Keratinocyte (primary cell): ENCODE data around the gene QRICH1.

Source experiments
- CTCF ChIP-seq, 3 experiments: IDR thresholded peaks in 1 of 3; conservative IDR thresholded peaks in 1 of 3; optimal IDR thresholded peaks in 1 of 3; 2 replicates in 2 of 3; 3 replicates in 1 of 3; pipeline versions ENCODE3 to v1.5.1; 2011; ENCODE audit warnings: low read length in 3 of 3, mild to moderate bottlenecking in 3 of 3, moderate library complexity in 2 of 3, control low read depth in 1 of 3, inconsistent platforms in 1 of 3; ENCODE audit not compliant: insufficient read depth in 2 of 3; ENCODE audit errors: extremely low read depth in 1 of 3
- EZH2 ChIP-seq: IDR thresholded peaks from one replicate; pipeline ENCODE4 v1.6.1; 2012; ENCODE audit warnings: inconsistent platforms, mild to moderate bottlenecking, low read length, moderate library complexity

GRCh38 chr3:49135499-49135898 is 41.6 kb upstream of the QRICH1 start:
- TF ChIP-seq CTCF (optimal IDR thresholded peaks at IDR 0.05 in 1 of 3, IDR thresholded peaks at IDR 0.05 in 1 of 3, conservative IDR thresholded peaks at IDR 0.05 in 1 of 3; ENCODE audit: extremely low read depth in 1 of 3, insufficient read depth in 2 of 3, low read length in 3 of 3) (no peak), EZH2 (no peak)
